Measurements from ENCODE around the gene SLU7.

SLU7 gene

GRCh38 chr5:160418561-160419457, at the start of gene SLU7:
TSS of gene SLU7 (minus strand) at chr5:160419081. CDS start at chr5:160415294, 3,787 bp downstream.
- DNase-seq, result peak; percentile 95

GRCh38 chr5:160468363-160468975, 49.6 kb upstream of the SLU7 start:
- DNase-seq, result no peak

GRCh38 chr5:160467555-160468362, 48.9 kb upstream of the SLU7 start:
- peak; percentile 96 for DNase-seq

- DNase-seq, result no peak
Observed at GRCh38 chr5:160466889-160467554, 48.1 kb upstream of the SLU7 start.

GRCh38 chr5:160466116-160466515, 47.2 kb upstream of the SLU7 start:
- no peak for DNase-seq

- DNase-seq, result no peak
Observed at GRCh38 chr5:160464466-160464797, 45.6 kb upstream of the SLU7 start.

- DNase-seq, result no peak
Observed at GRCh38 chr5:160463740-160464465, 45.0 kb upstream of the SLU7 start.

GRCh38 chr5:160463227-160463626, 44.3 kb upstream of the SLU7 start:
- no peak for DNase-seq

- DNase-seq, result no peak
Observed at GRCh38 chr5:160462167-160462566, 43.3 kb upstream of the SLU7 start.

GRCh38 chr5:160461378-160461777, 42.5 kb upstream of the SLU7 start:
- DNase-seq, result no peak

GRCh38 chr5:160460377-160461049, 41.6 kb upstream of the SLU7 start:
- no peak for DNase-seq

- DNase-seq, result no peak
Observed at GRCh38 chr5:160458806-160459800, 40.2 kb upstream of the SLU7 start.

- no peak for DNase-seq
Observed at GRCh38 chr5:160457252-160457651, 38.4 kb upstream of the SLU7 start.

- no peak for DNase-seq
Observed at GRCh38 chr5:160456480-160457177, 37.7 kb upstream of the SLU7 start.

GRCh38 chr5:160455600-160455999, 36.7 kb upstream of the SLU7 start:
- no peak for DNase-seq

- DNase-seq, result no peak
Observed at GRCh38 chr5:160453751-160454150, 34.9 kb upstream of the SLU7 start.

GRCh38 chr5:160452795-160453194, 33.9 kb upstream of the SLU7 start:
- DNase-seq, result no peak

- no peak for DNase-seq
Observed at GRCh38 chr5:160452036-160452435, 33.2 kb upstream of the SLU7 start.

GRCh38 chr5:160451281-160451680, 32.4 kb upstream of the SLU7 start:
- no peak for DNase-seq

All from activated CD4-positive, alpha-beta T cell treated with anti-CD3 and anti-CD28 coated beads, Interleukin-2, amount 50 U/mL, for 16 hours (primary cell).